ENCODE data around the gene DHX15. TPM values are rescaled to one million over a fixed set of nuclear protein-coding genes. Genes with fewer than 3 reads are reported as not detected.
A peak's percentile ranks its signal among the peaks of the same experiment; 100 is the strongest.

The DHX15 gene
- total and polyA plus RNA-seq, 2 of the 8 experiments (the other 6 are each of a cell fraction or from before 2014, with no cell fraction given), result 126 to 286 TPM

DNA sequence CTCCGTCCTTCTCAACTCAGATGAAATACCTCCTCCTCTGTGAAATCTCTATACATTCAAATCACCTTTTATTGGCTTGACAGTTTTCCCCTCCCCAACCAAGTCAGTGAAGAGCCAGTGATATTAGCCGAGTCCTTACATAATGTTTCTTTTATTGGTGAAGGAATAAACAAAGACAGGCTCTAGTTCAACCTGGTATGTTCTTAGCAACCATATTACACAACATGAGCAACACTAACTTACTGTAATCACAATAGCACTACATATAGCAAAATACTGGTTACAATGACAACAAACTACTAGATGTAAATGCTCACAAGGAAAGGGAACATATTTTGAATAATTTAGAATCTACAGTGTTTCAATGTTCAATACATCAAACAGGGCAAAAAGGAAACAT, 19.9 kb downstream of the DHX15 start:
- Histone ChIP-seq H2BK120ac (replicated peaks; ENCODE audit: low read depth, low read length) (no peak overlapping the region), H2BK5ac (ENCODE audit: low read depth, low read length) (no peak overlapping the region), H3K4me2 (ENCODE audit: insufficient read depth in 1 of 2, low read depth in 2 of 2, low read length in 2 of 2) (no peak overlapping the region), H4K5ac (ENCODE audit: insufficient read length, low read depth, low read length) (no peak overlapping the region), H3K9me3 (ENCODE audit: insufficient read depth in 2 of 2, low read depth in 1 of 2, low read length in 1 of 2) (no peaks in the 10 kb centered on the region), H4K91ac (replicated peaks; ENCODE audit: insufficient read length, low read length) (no peak overlapping the region), H2BK20ac (ENCODE audit: low read length) (no peak overlapping the region), H3K14ac (ENCODE audit: insufficient read length) (no peak overlapping the region), H2BK12ac (ENCODE audit: low read depth, low read length) (no peak overlapping the region), H3K79me1 (ENCODE audit: low read depth, low read length) (no peaks in the 10 kb centered on the region), H3K18ac (ENCODE audit: extremely low read depth, low read length) (no peak overlapping the region), H3K27me3 (replicated peaks in 1 of 4; ENCODE audit: control insufficient read depth in 3 of 4, extremely low read depth in 1 of 4, insufficient read depth in 3 of 4, low read length in 3 of 4) (no peaks in the 10 kb centered on the region), H4K8ac (ENCODE audit: extremely low read depth, insufficient read depth, low read length) (no peak overlapping the region), H2BK15ac (ENCODE audit: low read length) (no peak overlapping the region), H3K9ac (replicated peaks in 1 of 4; ENCODE audit: extremely low read depth in 1 of 4, low read depth in 3 of 4, low read length in 3 of 4) (no peak overlapping the region), H3K23me2 (ENCODE audit: low read depth, low read length) (no peaks in the 10 kb centered on the region), H3K79me2 (ENCODE audit: control insufficient read depth in 1 of 2, insufficient read depth in 2 of 2, low read length in 2 of 2) (peaks cover 53 to 99% of the 10 kb centered on the region in 2 experiments), H3K56ac (replicated peaks; ENCODE audit: insufficient read length, low read depth, low read length) (no peak overlapping the region), H4K20me1 (replicated peaks in 1 of 2; ENCODE audit: control insufficient read depth in 1 of 2, insufficient read depth in 2 of 2, low read length in 2 of 2) (peaks cover 24 to 45% of the 10 kb centered on the region in 2 experiments), H3K36me3 (ENCODE audit: control insufficient read depth in 2 of 4, insufficient read depth in 4 of 4, low read length in 3 of 4) (peaks cover 0 to 66% (median 16%) of the 10 kb centered on the region in 4 experiments; a peak in 7 of 8 replicates), H3K27ac (ENCODE audit: low read depth, low read length) (no peak overlapping the region), H3K4me1 (replicated peaks in 1 of 4; ENCODE audit: control insufficient read depth in 3 of 4, insufficient read depth in 4 of 4, low read length in 3 of 4) (peaks cover 0 to 4% (median 0%) of the 10 kb centered on the region in 4 experiments; a peak in 2 of 7 replicates), H2AFZ (ENCODE audit: low read length) (no peak overlapping the region), H3K23ac (ENCODE audit: insufficient read length) (no peak overlapping the region), H3K4ac (replicated peaks; ENCODE audit: insufficient read length, low read depth, low read length) (no peak overlapping the region), H3K4me3 (ENCODE audit: extremely low read depth in 1 of 4, insufficient read depth in 2 of 4, low read depth in 3 of 4, low read length in 4 of 4) (no peak overlapping the region), H2AK5ac (ENCODE audit: low read depth, low read length) (no peak overlapping the region)
- peak; percentile 28 for FAIRE-seq
- POLR2A ChIA-PET (ENCODE audit: partially characterized antibody), result interaction anchor here (1.5 to 10.9 kb wide), 3 partner anchors 13 to 50 kb away, joined by 3 to 78 read pairs (median 4); no protein-coding TSS in a partner anchor
- TF ChIP-seq, protein P1, sequence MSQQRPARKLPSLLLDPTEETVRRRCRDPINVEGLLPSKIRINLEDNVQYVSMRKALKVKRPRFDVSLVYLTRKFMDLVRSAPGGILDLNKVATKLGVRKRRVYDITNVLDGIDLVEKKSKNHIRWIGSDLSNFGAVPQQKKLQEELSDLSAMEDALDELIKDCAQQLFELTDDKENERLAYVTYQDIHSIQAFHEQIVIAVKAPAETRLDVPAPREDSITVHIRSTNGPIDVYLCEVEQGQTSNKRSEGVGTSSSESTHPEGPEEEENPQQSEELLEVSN (IDR thresholded peaks at IDR 0.05), result no peak
- no peak for TF ChIP-seq ZNF274 (IDR thresholded peaks at IDR 0.05; ENCODE audit: borderline replicate concordance, extremely low read depth, low read length)
- TF ChIP-seq SP2 (IDR thresholded peaks at IDR 0.05; ENCODE audit: low read length), result no peak
- no peak for TF ChIP-seq TEAD4 (IDR thresholded peaks at IDR 0.05; ENCODE audit: low read depth, low read length)
- TF ChIP-seq RBBP5 (IDR thresholded peaks at IDR 0.05; ENCODE audit: borderline replicate concordance, low read depth, low read length), result no peak
- 85% methylated on average over 2 of the region's 2 CpGs; no CpG with 5 or more reads in 1 of the 2 experiments for WGBS, 2 experiments (ENCODE audit: extremely low coverage in 1 of 2, insufficient coverage in 1 of 2, insufficient read length in 1 of 2, insufficient replicate concordance in 2 of 2, low coverage in 1 of 2, low lambda C conversion rate in 2 of 2, missing lambda C conversion rate in 1 of 2)
- DNase-seq (ENCODE audit: low read depth in 1 of 2, low spot score in 2 of 2), result no peak
- CTCF ChIA-PET (ENCODE audit: partially characterized antibody), result interaction anchor here (1.6 kb wide), 1 partner anchor 14 kb away, joined by 5 read pairs; no protein-coding TSS in a partner anchor
